Measurements from ENCODE around the gene FBXO44. TPM values are rescaled to one million over a fixed set of nuclear protein-coding genes. Genes with fewer than 3 reads are reported as not detected.

Gene FBXO44
- total RNA-seq, 4 donors from 2014 or later: 13.3 to 19.8 (median 16.1) TPM

GRCh38 chr1:11680270-11681070, 25.8 kb downstream of the FBXO44 start:
- Histone ChIP-seq H3K36me3 (peaks cover 6 to 28% (median 19%) of the 10 kb centered on the region in 4 donors), H3K4me3 (peak overlapping the region; percentile 69 to 92 (median 88)), H3K4me1 (peaks cover 10 to 30% (median 25%) of the 10 kb centered on the region in 4 donors), H3K27me3 (peaks cover 0 to 17% (median 0%) of the 10 kb centered on the region in 4 donors), H3K27ac (replicated peaks in 1 of 4) (peak overlapping the region; percentile 83 to 93 (median 90)), H3K9me3 (no peaks in the 10 kb centered on the region)
- TF ChIP-seq POLR2A (IDR thresholded peaks at IDR 0.05; ENCODE audit: low read depth) (no peak), POLR2AphosphoS5 (IDR thresholded peaks at IDR 0.05) (no peak), EP300 (IDR thresholded peaks at IDR 0.05) (no peak)
- TF ChIP-seq, protein P1, sequence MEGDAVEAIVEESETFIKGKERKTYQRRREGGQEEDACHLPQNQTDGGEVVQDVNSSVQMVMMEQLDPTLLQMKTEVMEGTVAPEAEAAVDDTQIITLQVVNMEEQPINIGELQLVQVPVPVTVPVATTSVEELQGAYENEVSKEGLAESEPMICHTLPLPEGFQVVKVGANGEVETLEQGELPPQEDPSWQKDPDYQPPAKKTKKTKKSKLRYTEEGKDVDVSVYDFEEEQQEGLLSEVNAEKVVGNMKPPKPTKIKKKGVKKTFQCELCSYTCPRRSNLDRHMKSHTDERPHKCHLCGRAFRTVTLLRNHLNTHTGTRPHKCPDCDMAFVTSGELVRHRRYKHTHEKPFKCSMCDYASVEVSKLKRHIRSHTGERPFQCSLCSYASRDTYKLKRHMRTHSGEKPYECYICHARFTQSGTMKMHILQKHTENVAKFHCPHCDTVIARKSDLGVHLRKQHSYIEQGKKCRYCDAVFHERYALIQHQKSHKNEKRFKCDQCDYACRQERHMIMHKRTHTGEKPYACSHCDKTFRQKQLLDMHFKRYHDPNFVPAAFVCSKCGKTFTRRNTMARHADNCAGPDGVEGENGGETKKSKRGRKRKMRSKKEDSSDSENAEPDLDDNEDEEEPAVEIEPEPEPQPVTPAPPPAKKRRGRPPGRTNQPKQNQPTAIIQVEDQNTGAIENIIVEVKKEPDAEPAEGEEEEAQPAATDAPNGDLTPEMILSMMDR (IDR thresholded peaks at IDR 0.05): no peak
- 4% methylated on average over 29 of the region's 65 CpGs for WGBS
- no peak for DNase-seq (ENCODE audit: extremely low spot score)
- intact Hi-C loops (cut with DNase I): no loop called here

- intact Hi-C loops (cut with DNase I): no loop called here
- WGBS: 2% methylated on average over 25 of the region's 71 CpGs
Measured at GRCh38 chr1:11681071-11681771, 26.5 kb downstream of the FBXO44 start, which contains the start of gene MAD2L2. TSS of gene MAD2L2 (minus strand) at chr1:11681148. CDS start at chr1:11680601, 547 bp downstream.

GRCh38 chr1:11682287-11682771, 27.7 kb downstream of the FBXO44 start:
- Histone ChIP-seq H3K4me1 (peaks cover 10 to 30% (median 25%) of the 10 kb centered on the region in 4 donors), H3K27me3 (peaks cover 0 to 22% (median 0%) of the 10 kb centered on the region in 4 donors), H3K27ac (replicated peaks in 1 of 4) (no peak overlapping the region), H3K36me3 (peaks cover 0 to 10% (median 2%) of the 10 kb centered on the region in 4 donors), H3K9me3 (no peaks in the 10 kb centered on the region), H3K4me3 (no peak overlapping the region)
- intact Hi-C loops (cut with DNase I): no loop called here
- no peak for TF ChIP-seq POLR2A (IDR thresholded peaks at IDR 0.05; ENCODE audit: low read depth)
- no peak for TF ChIP-seq POLR2AphosphoS5 (IDR thresholded peaks at IDR 0.05)
- no peak for DNase-seq (ENCODE audit: extremely low spot score)
- WGBS: 52% methylated on average over 7 of the region's 7 CpGs

More at GRCh38 chr1:11681071-11681771, 26.5 kb downstream of the FBXO44 start, which contains the start of gene MAD2L2:
- peak within 1 kb of the TSS; percentile 83 to 93 (median 90) for H3K27ac ChIP-seq (replicated peaks in 1 of 4)
- peak within 1 kb of the TSS; percentile 69 to 92 (median 88) for H3K4me3 ChIP-seq
- DNase-seq (ENCODE audit: extremely low spot score): peak; percentile 95
- peaks cover 0 to 17% (median 0%) of the 10 kb centered on the region in 4 donors for H3K27me3 ChIP-seq
- TF ChIP-seq, protein P1 (IDR thresholded peaks at IDR 0.05): peak in 1 of 3 experiments; percentile 26
- TF ChIP-seq EP300 (IDR thresholded peaks at IDR 0.05) (no peak), POLR2AphosphoS5 (IDR thresholded peaks at IDR 0.05) (peak; percentile 82 to 90), POLR2A (IDR thresholded peaks at IDR 0.05; ENCODE audit: low read depth) (peak; percentile 75)
- no peaks in the 10 kb centered on the region for H3K9me3 ChIP-seq
- peaks cover 10 to 30% (median 25%) of the 10 kb centered on the region in 4 donors for H3K4me1 ChIP-seq
- H3K36me3 ChIP-seq: peaks cover 6 to 21% (median 12%) of the 10 kb centered on the region in 4 donors

GRCh38 chr1:11682799-11683198, 28.1 kb downstream of the FBXO44 start:
- DNase-seq (ENCODE audit: extremely low spot score): no peak
- WGBS: 67% methylated on average over 1 of the region's 1 CpG
- Histone ChIP-seq H3K36me3 (peaks cover 0 to 5% (median 0%) of the 10 kb centered on the region in 4 donors), H3K4me3 (no peak overlapping the region), H3K4me1 (peaks cover 10 to 30% (median 25%) of the 10 kb centered on the region in 4 donors), H3K27me3 (peaks cover 0 to 27% (median 0%) of the 10 kb centered on the region in 4 donors), H3K9me3 (no peaks in the 10 kb centered on the region), H3K27ac (replicated peaks in 1 of 4) (no peak overlapping the region)
- intact Hi-C loops (cut with DNase I): no loop called here
- TF ChIP-seq POLR2AphosphoS5 (IDR thresholded peaks at IDR 0.05) (no peak), EP300 (IDR thresholded peaks at IDR 0.05) (no peak), POLR2A (IDR thresholded peaks at IDR 0.05; ENCODE audit: low read depth) (no peak)
- TF ChIP-seq, protein P1 (IDR thresholded peaks at IDR 0.05): no peak
